H1 (cell line): ENCODE results near the gene PLA2G4D. TPM values are rescaled to one million over a fixed set of nuclear protein-coding genes. Genes with fewer than 3 reads are reported as not detected.

Source experiments
- BACH1 ChIP-seq: IDR thresholded peaks from 2 replicates; pipeline ENCODE4 v1.6.1; 2012; ENCODE audit warnings: low read length, improper control_type of control experiment
- BCL11A ChIP-seq, 2 experiments: IDR thresholded peaks; one replicate each; pipeline ENCODE4 v1.6.1; 2011; ENCODE audit warnings: low read depth in 2 of 2, low read length in 2 of 2, mild to moderate bottlenecking in 2 of 2
- BRCA1 ChIP-seq: IDR thresholded peaks from 2 replicates; pipeline ENCODE4 v1.6.1; 2012; ENCODE audit warnings: low read depth, low read length, improper control_type of control experiment
- CHD7 ChIP-seq: fragments of 300-600 bp; sonication (generic); IDR thresholded peaks from 2 replicates; pipeline ENCODE4 v1.7.1; 2012; ENCODE audit warnings: low read length, moderate library complexity, mild to moderate bottlenecking, inconsistent platforms; ENCODE audit not compliant: insufficient replicate concordance
- PHF8 ChIP-seq: fragments of 200-600 bp; sonication (generic); conservative IDR thresholded peaks from 2 replicates; pipeline ENCODE4 v1.7.1; 2012; ENCODE audit warnings: low read depth, mild to moderate bottlenecking, inconsistent platforms, low read length, moderate library complexity
- POLR2AphosphoS5 ChIP-seq: IDR thresholded peaks from 2 replicates; pipeline ENCODE4 v1.6.1; 2011; ENCODE audit warnings: low read depth, low read length
- RXRA ChIP-seq: IDR thresholded peaks from 2 replicates; pipeline ENCODE4 v1.6.1; 2011; ENCODE audit warnings: low read depth, mild to moderate bottlenecking, low read length, moderate library complexity; ENCODE audit not compliant: insufficient read depth
- SIX5 ChIP-seq: IDR thresholded peaks from 2 replicates; pipeline ENCODE4 v1.6.1; 2011; ENCODE audit warnings: mild to moderate bottlenecking, low read depth, low read length
- SRF ChIP-seq: IDR thresholded peaks from 2 replicates; pipeline ENCODE4 v1.6.1; 2011; ENCODE audit warnings: mild to moderate bottlenecking, low read depth, low read length, moderate library complexity
- TCF12 ChIP-seq: IDR thresholded peaks from 2 replicates; pipeline ENCODE4 v1.6.1; 2011; ENCODE audit warnings: low read depth, mild to moderate bottlenecking, low read length
- ZNF274 ChIP-seq: IDR thresholded peaks from 2 replicates; pipeline ENCODE4 v1.7.0; 2012; ENCODE audit warnings: low read length, borderline replicate concordance; ENCODE audit errors: extremely low read depth
- polyA plus RNA-seq, 7 experiments: library from polyadenylated mRNA; depleted of rRNA in 3 of 7; stranded (reverse) in 5 of 7; unstranded in 2 of 7; fragments of >200 nt in 5 of 7; fragments of 200-250 nt in 2 of 7; gene quantifications; 1 replicate in 5 of 7; 2 replicates in 1 of 7; 4 replicates in 1 of 7; pipeline versions ENCODE4 v1.2.1 to v1.2.3, GENCODE V29; 2011 to 2013; ENCODE audit warnings: missing spikeins in 2 of 7, mixed read lengths in 2 of 7
- total RNA-seq: library from RNA; stranded (reverse); fragmentation: NEBNext Ultra II Directional; extraction: Animal tissue kit (Norgen Biotek cat#: 25700); gene quantifications from 2 replicates; pipeline ENCODE4 v1.2.1, GENCODE V29; 2021

Gene PLA2G4D
- total and polyA plus RNA-seq, 2 of the 8 experiments (the other 6 are each of a cell fraction or from before 2014, with no cell fraction given), result 0.07 to 0.18 TPM

DNA sequence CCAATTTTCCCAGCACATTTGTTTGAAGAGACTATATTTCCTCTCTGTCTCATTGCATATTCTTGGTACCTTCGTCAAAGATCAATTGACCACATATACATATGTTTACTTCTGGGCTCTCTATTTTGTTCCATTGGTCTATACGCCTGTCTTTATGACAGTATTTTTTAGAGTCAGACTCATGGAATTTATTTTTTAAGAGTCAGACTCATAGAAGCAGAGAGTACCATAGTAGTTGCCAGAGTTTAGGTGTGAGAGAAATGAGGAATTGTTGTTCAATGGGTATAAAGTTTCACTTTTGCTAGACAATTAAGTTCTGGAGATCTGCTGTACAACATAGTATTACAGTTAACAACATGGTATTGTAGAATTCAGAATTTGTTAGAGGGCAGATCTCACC is 35.0 kb upstream of the PLA2G4D start (continued):
- no peak for TF ChIP-seq CHD7
- TF ChIP-seq BRCA1, result no peak
- TF ChIP-seq ZNF274, result no peak
- TF ChIP-seq BACH1, result no peak
- TF ChIP-seq SRF, result no peak
- TF ChIP-seq RXRA, result no peak
- no peak for TF ChIP-seq POLR2AphosphoS5
- TF ChIP-seq SIX5, result no peak
- no peak for TF ChIP-seq PHF8
- TF ChIP-seq TCF12, result no peak
- no peak for TF ChIP-seq BCL11A (IDR thresholded peaks at IDR 0.05; ENCODE audit: low read depth in 2 of 2, low read length in 2 of 2)
